Stimulated activated effector memory CD8-positive, alpha-beta T cell treated with anti-CD3 and anti-CD28 coated beads, Interleukin-12 subunit alpha, Interleukin-12 subunit beta, amount 100 ng/mL, for 72 hours (primary cell): ENCODE data around the gene MOSPD3.

Source experiments
- ATAC-seq: fragments of 150-1000 bp; cut with Tn5 transposase; 2 replicates; pipeline ENCODE4 v1.10.0; 2021
- DNase-seq, 2 donors: peaks; one replicate each; pipeline ENCODE4 v3.0.0; 2021 to 2022; ENCODE audit warnings: low spot score in 2 of 2
- H3K27ac Mint-ChIP-seq: one replicate; pipeline ENCODE4 v1.8.0; 2022; ENCODE audit warnings: mild to moderate bottlenecking, mixed read lengths
- H3K36me3 Mint-ChIP-seq: one replicate; pipeline ENCODE4 v1.8.0; 2022; ENCODE audit warnings: mild to moderate bottlenecking, mixed read lengths
- H3K4me1 Mint-ChIP-seq: one replicate; pipeline ENCODE4 v1.8.0; 2022; ENCODE audit warnings: mixed read lengths
- H3K4me3 Mint-ChIP-seq: one replicate; pipeline ENCODE4 v1.8.0; 2022; ENCODE audit warnings: mild to moderate bottlenecking, mixed read lengths
- H3K9me3 Mint-ChIP-seq: one replicate; pipeline ENCODE4 v1.8.0; 2022; ENCODE audit warnings: mixed read lengths

MOSPD3 gene

GRCh38 chr7:100620804-100621203 is 8.5 kb downstream of the MOSPD3 start:
- H3K27ac Mint-ChIP-seq: peak overlapping the region; percentile 14
- ATAC-seq: no peak
- H3K4me1 Mint-ChIP-seq: peaks cover 6% of the 10 kb centered on the region
- H3K4me3 Mint-ChIP-seq: no peak overlapping the region
- no peaks in the 10 kb centered on the region for H3K36me3 Mint-ChIP-seq
- no peak for DNase-seq
- no peaks in the 10 kb centered on the region for H3K9me3 Mint-ChIP-seq

GRCh38 chr7:100621554-100621953 is 9.2 kb downstream of the MOSPD3 start:
- Mint-ChIP-seq H3K9me3 (no peaks in the 10 kb centered on the region), H3K36me3 (no peaks in the 10 kb centered on the region), H3K4me3 (no peak overlapping the region), H3K27ac (no peak overlapping the region), H3K4me1 (peaks cover 14% of the 10 kb centered on the region)
- no peak for ATAC-seq
- no peak for DNase-seq

- ATAC-seq (no peak), DNase-seq (no peak)
- H3K27ac Mint-ChIP-seq: peak overlapping the region; percentile 41
- no peak overlapping the region for H3K4me3 Mint-ChIP-seq
- H3K36me3 Mint-ChIP-seq: no peaks in the 10 kb centered on the region
- H3K4me1 Mint-ChIP-seq: peaks cover 33% of the 10 kb centered on the region
- H3K9me3 Mint-ChIP-seq: no peaks in the 10 kb centered on the region
These were observed 11.8 kb downstream of the MOSPD3 start for GRCh38 chr7:100623951-100624824.

- H3K4me1 Mint-ChIP-seq: peaks cover 45% of the 10 kb centered on the region
- H3K4me3 Mint-ChIP-seq: peak overlapping the region; percentile 74
- no peaks in the 10 kb centered on the region for H3K9me3 Mint-ChIP-seq
- H3K36me3 Mint-ChIP-seq: no peaks in the 10 kb centered on the region
- H3K27ac Mint-ChIP-seq: peak overlapping the region; percentile 91
- DNase-seq (no peak), ATAC-seq (no peak)
These were observed 13.7 kb downstream of the MOSPD3 start for GRCh38 chr7:100626055-100626454.

GRCh38 chr7:100626530-100627237 is 14.3 kb downstream of the MOSPD3 start:
- H3K4me3 Mint-ChIP-seq: peak overlapping the region; percentile 74
- H3K27ac Mint-ChIP-seq: peak overlapping the region; percentile 91
- H3K36me3 Mint-ChIP-seq: no peaks in the 10 kb centered on the region
- H3K9me3 Mint-ChIP-seq: no peaks in the 10 kb centered on the region
- DNase-seq: peak; percentile 62 to 86
- peak; percentile 95 for ATAC-seq
- H3K4me1 Mint-ChIP-seq: peaks cover 45% of the 10 kb centered on the region

GRCh38 chr7:100627238-100627549 is 14.9 kb downstream of the MOSPD3 start:
- DNase-seq (no peak), ATAC-seq (no peak)
- Mint-ChIP-seq H3K36me3 (no peaks in the 10 kb centered on the region), H3K9me3 (no peaks in the 10 kb centered on the region), H3K4me1 (peaks cover 47% of the 10 kb centered on the region), H3K4me3 (peak overlapping the region; percentile 74), H3K27ac (peak overlapping the region; percentile 91)

- Mint-ChIP-seq H3K36me3 (peaks cover 6% of the 10 kb centered on the region), H3K4me1 (peaks cover 60% of the 10 kb centered on the region), H3K4me3 (no peak overlapping the region), H3K9me3 (no peaks in the 10 kb centered on the region), H3K27ac (peak overlapping the region; percentile 68)
- DNase-seq: peak in 1 of 2 donors; percentile 65
- ATAC-seq: no peak
These were observed 16.9 kb downstream of the MOSPD3 start for GRCh38 chr7:100629117-100629716.

GRCh38 chr7:100630066-100630465 is 17.7 kb downstream of the MOSPD3 start:
- Mint-ChIP-seq H3K27ac (peak overlapping the region; percentile 68), H3K4me3 (no peak overlapping the region)
- no peak for ATAC-seq

GRCh38 chr7:100632951-100633717 is 20.8 kb downstream of the MOSPD3 start:
- DNase-seq (peak; percentile 48 to 83), ATAC-seq (peak; percentile 84)
- Mint-ChIP-seq H3K27ac (peak overlapping the region; percentile 92), H3K4me3 (peak overlapping the region; percentile 80), H3K9me3 (no peaks in the 10 kb centered on the region), H3K4me1 (peaks cover 37% of the 10 kb centered on the region), H3K36me3 (peaks cover 23% of the 10 kb centered on the region)

More at GRCh38 chr7:100630066-100630465, 17.7 kb downstream of the MOSPD3 start:
- Mint-ChIP-seq H3K4me1 (peaks cover 62% of the 10 kb centered on the region), H3K9me3 (no peaks in the 10 kb centered on the region), H3K36me3 (peaks cover 14% of the 10 kb centered on the region)
- no peak for DNase-seq

- no peak for ATAC-seq
- H3K27ac Mint-ChIP-seq: no peak overlapping the region
These were observed 27.7 kb downstream of the MOSPD3 start for GRCh38 chr7:100639995-100640516.

GRCh38 chr7:100640517-100641440 is 28.4 kb downstream of the MOSPD3 start:
- H3K4me3 Mint-ChIP-seq: no peak overlapping the region
- H3K36me3 Mint-ChIP-seq: peaks cover 11% of the 10 kb centered on the region
- H3K27ac Mint-ChIP-seq: no peak overlapping the region
- ATAC-seq (no peak), DNase-seq (no peak)
- no peaks in the 10 kb centered on the region for H3K4me1 Mint-ChIP-seq
- no peaks in the 10 kb centered on the region for H3K9me3 Mint-ChIP-seq

More at GRCh38 chr7:100639995-100640516, 27.7 kb downstream of the MOSPD3 start:
- H3K4me3 Mint-ChIP-seq: no peak overlapping the region
- H3K4me1 Mint-ChIP-seq: no peaks in the 10 kb centered on the region
- no peak for DNase-seq
- no peaks in the 10 kb centered on the region for H3K9me3 Mint-ChIP-seq
- H3K36me3 Mint-ChIP-seq: peaks cover 15% of the 10 kb centered on the region

GRCh38 chr7:100641463-100641859 is 29.1 kb downstream of the MOSPD3 start, which contains the start of gene TFR2:
TSS of gene TFR2 (minus strand) at chr7:100641552. CDS start at chr7:100641509, 43 bp downstream.
- ATAC-seq (no peak), DNase-seq (no peak)
- Mint-ChIP-seq H3K4me3 (no peak within 1 kb of the TSS), H3K27ac (no peak within 1 kb of the TSS), H3K9me3 (no peaks in the 10 kb centered on the region), H3K4me1 (no peaks in the 10 kb centered on the region), H3K36me3 (peaks cover 5% of the 10 kb centered on the region)

GRCh38 chr7:100641860-100642533 is 29.7 kb downstream of the MOSPD3 start:
- ATAC-seq: no peak
- Mint-ChIP-seq H3K4me3 (no peak overlapping the region), H3K27ac (no peak overlapping the region), H3K36me3 (peaks cover 5% of the 10 kb centered on the region), H3K4me1 (no peaks in the 10 kb centered on the region), H3K9me3 (no peaks in the 10 kb centered on the region)
- DNase-seq: no peak
